WERI-Rb-1 (cell line): ENCODE measurements around the gene NPEPL1.

Experiments
- DNase-seq: peaks from one replicate; pipeline ENCODE4 v3.0.0-alpha.2; 2020
- H3K27ac ChIP-seq: fragments of 250-450 bp; sonication (Bioruptor Pico); 2 replicates; pipeline ENCODE4 v1.5.1; 2020; ENCODE audit warnings: mild to moderate bottlenecking, moderate library complexity
- H3K27me3 ChIP-seq: fragments of 250-450 bp; sonication (Bioruptor Pico); 2 replicates; pipeline ENCODE4 v1.5.1; 2021; ENCODE audit warnings: mild to moderate bottlenecking, low read depth, moderate library complexity; ENCODE audit not compliant: insufficient read depth, severe bottlenecking
- H3K36me3 ChIP-seq: fragments of 250-450 bp; sonication (Bioruptor Pico); 2 replicates; pipeline ENCODE4 v1.5.1; 2020; ENCODE audit warnings: mild to moderate bottlenecking, moderate library complexity
- H3K4me3 ChIP-seq: 2 replicates; pipeline ENCODE4 v1.5.1; 2011; ENCODE audit warnings: low read depth, mild to moderate bottlenecking, control low read depth, low read length
- H3K9me3 ChIP-seq: fragments of 250-450 bp; sonication (Bioruptor Pico); 2 replicates; pipeline ENCODE4 v1.5.1; 2021; ENCODE audit warnings: mild to moderate bottlenecking, moderate library complexity; ENCODE audit not compliant: severe bottlenecking
- CTCF ChIP-seq: IDR thresholded peaks from 2 replicates; pipeline ENCODE4 v1.5.1; 2011; ENCODE audit warnings: low read depth, mild to moderate bottlenecking, control low read depth, inconsistent platforms, low read length

The NPEPL1 gene

GRCh38 chr20:58700121-58700821, 7.7 kb downstream of the NPEPL1 start:
- H3K27me3 ChIP-seq = no peaks in the 10 kb centered on the region
- no peak for TF ChIP-seq CTCF
- no peak overlapping the region for H3K4me3 ChIP-seq
- no peak for DNase-seq
- no peak overlapping the region for H3K27ac ChIP-seq
- peaks cover 32% of the 10 kb centered on the region for H3K36me3 ChIP-seq
- no peaks in the 10 kb centered on the region for H3K9me3 ChIP-seq

- TF ChIP-seq CTCF = no peak
- Histone ChIP-seq H3K4me3 (no peak overlapping the region), H3K27ac (no peak overlapping the region), H3K27me3 (no peaks in the 10 kb centered on the region), H3K36me3 (peaks cover 34% of the 10 kb centered on the region), H3K9me3 (no peaks in the 10 kb centered on the region)
- DNase-seq = no peak
These were observed 8.2 kb downstream of the NPEPL1 start for GRCh38 chr20:58700823-58701222.

- peaks cover 34% of the 10 kb centered on the region for H3K36me3 ChIP-seq
- no peak for TF ChIP-seq CTCF
- H3K27ac ChIP-seq = no peak overlapping the region
- H3K9me3 ChIP-seq = no peaks in the 10 kb centered on the region
- no peaks in the 10 kb centered on the region for H3K27me3 ChIP-seq
- no peak overlapping the region for H3K4me3 ChIP-seq
- DNase-seq = no peak
These were observed 9.0 kb downstream of the NPEPL1 start for GRCh38 chr20:58701431-58702160.

- no peaks in the 10 kb centered on the region for H3K9me3 ChIP-seq
- H3K27me3 ChIP-seq = no peaks in the 10 kb centered on the region
- no peak for TF ChIP-seq CTCF
- DNase-seq = no peak
- H3K36me3 ChIP-seq = peaks cover 30% of the 10 kb centered on the region
- H3K27ac ChIP-seq = no peak overlapping the region
- no peak overlapping the region for H3K4me3 ChIP-seq
These were observed 9.5 kb downstream of the NPEPL1 start for GRCh38 chr20:58702161-58702510.

GRCh38 chr20:58702859-58703648, 10.5 kb downstream of the NPEPL1 start:
- Histone ChIP-seq H3K36me3 (peaks cover 30% of the 10 kb centered on the region), H3K27ac (no peak overlapping the region), H3K9me3 (no peaks in the 10 kb centered on the region), H3K27me3 (no peaks in the 10 kb centered on the region), H3K4me3 (no peak overlapping the region)
- TF ChIP-seq CTCF = peak; percentile 62
- DNase-seq = no peak
